Sigmoid colon (tissue), 4 donors: ENCODE measurements around the gene MYH9.

ENCODE experiments used
- EP300 ChIP-seq, 4 donors: sonication (generic); formaldehyde crosslinking; IDR thresholded peaks; one replicate each; pipeline ENCODE4 v1.6.1; 2017; ENCODE audit warnings: antibody characterized with exemption in 4 of 4
- POLR2A ChIP-seq, 2 donors: fragments of 450-650 bp; IDR thresholded peaks; one replicate each; pipeline ENCODE4 v1.6.1; 2016; ENCODE audit warnings: antibody characterized with exemption in 2 of 2, mild to moderate bottlenecking in 2 of 2, moderate library complexity in 2 of 2
- POLR2AphosphoS5 ChIP-seq, 4 donors: sonication (generic); formaldehyde crosslinking; IDR thresholded peaks; one replicate each; pipeline ENCODE4 v1.6.1; 2017; ENCODE audit warnings: antibody characterized with exemption in 4 of 4
- TF ChIP-seq, protein P1 (sequence below), 4 experiments: fragments of 450-650 bp in 3 of 4; fragments of 200-600 bp in 1 of 4; IDR thresholded peaks; one replicate each; pipeline ENCODE4 v1.5.1; 2016 to 2019; ENCODE audit warnings: antibody characterized with exemption in 4 of 4, mild to moderate bottlenecking in 3 of 4, moderate library complexity in 2 of 4

DNA sequence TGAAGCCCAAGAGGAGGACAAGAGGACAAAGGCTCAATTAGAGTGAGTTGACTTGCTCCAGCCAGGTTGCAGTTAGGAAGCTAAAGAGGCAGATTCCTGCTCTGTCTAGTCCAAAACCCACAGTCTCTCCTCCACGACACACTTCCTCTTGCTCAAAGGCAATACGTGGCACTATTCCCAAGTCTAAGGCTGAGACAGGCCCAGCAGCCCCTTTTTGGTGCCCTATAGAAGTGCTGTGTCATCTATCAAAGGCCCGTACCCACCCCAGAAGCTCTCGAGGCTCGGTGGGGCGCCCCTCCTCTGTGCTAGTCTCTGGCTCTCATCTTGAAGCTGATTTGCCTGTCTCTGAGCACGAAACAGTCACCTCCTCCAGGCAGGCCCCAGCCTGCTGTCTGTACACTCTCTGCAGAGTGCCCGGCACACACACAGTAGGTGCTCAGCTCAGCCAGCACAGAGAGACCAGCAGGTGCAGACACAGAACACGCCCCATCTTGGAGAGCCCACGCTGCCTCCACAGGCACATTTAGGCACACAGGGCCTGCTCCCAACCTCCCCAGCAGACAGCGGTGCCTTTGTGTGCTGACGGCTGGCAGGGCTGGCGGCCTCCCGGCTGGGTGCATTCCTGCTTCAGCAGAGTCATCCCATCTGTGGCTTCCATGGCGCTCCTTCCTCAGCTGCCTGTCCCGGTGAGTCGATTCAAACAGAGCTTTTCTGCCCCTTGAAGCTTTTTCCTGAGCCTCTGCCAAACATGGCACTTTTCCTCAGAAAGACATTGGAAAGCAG is 52.8 kb downstream of the MYH9 start:
- TF ChIP-seq, protein P1, sequence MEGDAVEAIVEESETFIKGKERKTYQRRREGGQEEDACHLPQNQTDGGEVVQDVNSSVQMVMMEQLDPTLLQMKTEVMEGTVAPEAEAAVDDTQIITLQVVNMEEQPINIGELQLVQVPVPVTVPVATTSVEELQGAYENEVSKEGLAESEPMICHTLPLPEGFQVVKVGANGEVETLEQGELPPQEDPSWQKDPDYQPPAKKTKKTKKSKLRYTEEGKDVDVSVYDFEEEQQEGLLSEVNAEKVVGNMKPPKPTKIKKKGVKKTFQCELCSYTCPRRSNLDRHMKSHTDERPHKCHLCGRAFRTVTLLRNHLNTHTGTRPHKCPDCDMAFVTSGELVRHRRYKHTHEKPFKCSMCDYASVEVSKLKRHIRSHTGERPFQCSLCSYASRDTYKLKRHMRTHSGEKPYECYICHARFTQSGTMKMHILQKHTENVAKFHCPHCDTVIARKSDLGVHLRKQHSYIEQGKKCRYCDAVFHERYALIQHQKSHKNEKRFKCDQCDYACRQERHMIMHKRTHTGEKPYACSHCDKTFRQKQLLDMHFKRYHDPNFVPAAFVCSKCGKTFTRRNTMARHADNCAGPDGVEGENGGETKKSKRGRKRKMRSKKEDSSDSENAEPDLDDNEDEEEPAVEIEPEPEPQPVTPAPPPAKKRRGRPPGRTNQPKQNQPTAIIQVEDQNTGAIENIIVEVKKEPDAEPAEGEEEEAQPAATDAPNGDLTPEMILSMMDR (IDR thresholded peaks at IDR 0.05) = no peak
- TF ChIP-seq POLR2A (IDR thresholded peaks at IDR 0.05) = no peak
- TF ChIP-seq POLR2AphosphoS5 (IDR thresholded peaks at IDR 0.05) = peak in 3 of 4 donors; percentile 48 to 70 (median 53)
- no peak for TF ChIP-seq EP300 (IDR thresholded peaks at IDR 0.05)
